Spleen (tissue), 11 donors: ENCODE measurements around the gene PSENEN. TPM values are rescaled to one million over a fixed set of nuclear protein-coding genes. Genes with fewer than 3 reads are reported as not detected.
A peak's percentile ranks its signal among the peaks of the same experiment; 100 is the strongest.

ENCODE experiments used
- DNase-seq: peaks from one replicate; pipeline ENCODE4 v3.0.0-alpha.2; 2020
- H3K27ac ChIP-seq, 8 donors: fragments of 200-600 bp; sonication (generic) in 7 of 8; 1 replicate in 4 of 8; 2 replicates in 4 of 8; pipeline versions ENCODE4 v1.5.0 to v1.8.0; 2016 to 2021; ENCODE audit warnings: inconsistent platforms in 4 of 8, mild to moderate bottlenecking in 4 of 8, moderate library complexity in 1 of 8
- H3K27me3 ChIP-seq, 7 donors: fragments of 200-600 bp; sonication (generic) in 6 of 7; replicated peaks in 1 of 7; 1 replicate in 4 of 7; 2 replicates in 3 of 7; pipeline versions ENCODE4 v1.5.0 to v1.8.0; 2016 to 2021; ENCODE audit warnings: inconsistent platforms in 3 of 7, mild to moderate bottlenecking in 1 of 7
- H3K36me3 ChIP-seq, 6 donors: fragments of 200-600 bp; sonication (generic) in 5 of 6; 1 replicate in 4 of 6; 2 replicates in 2 of 6; pipeline versions ENCODE4 v1.5.0 to v1.8.0; 2016 to 2021; ENCODE audit warnings: inconsistent platforms in 2 of 6
- H3K4me1 ChIP-seq, 6 donors: fragments of 200-600 bp; sonication (generic) in 5 of 6; 1 replicate in 3 of 6; 2 replicates in 3 of 6; pipeline versions ENCODE4 v1.5.0 to v1.8.0; 2016 to 2021; ENCODE audit warnings: inconsistent platforms in 3 of 6
- H3K4me3 ChIP-seq, 8 donors: fragments of 200-600 bp; sonication (generic) in 7 of 8; 1 replicate in 4 of 8; 2 replicates in 4 of 8; pipeline versions ENCODE4 v1.5.0 to v1.8.0; 2016 to 2021; ENCODE audit warnings: inconsistent platforms in 4 of 8, mild to moderate bottlenecking in 4 of 8, moderate library complexity in 2 of 8
- H3K9me3 ChIP-seq, 8 donors: fragments of 200-600 bp; sonication (generic) in 7 of 8; 1 replicate in 4 of 8; 2 replicates in 4 of 8; pipeline versions ENCODE4 v1.5.0 to v1.8.0; 2016 to 2021; ENCODE audit warnings: inconsistent platforms in 4 of 8
- CTCF ChIP-seq, 11 experiments: fragments of 200-600 bp in 7 of 11; fragments of 450-650 bp in 4 of 11; sonication (generic) in 4 of 11; IDR thresholded peaks in 8 of 11; conservative IDR thresholded peaks in 3 of 11; 1 replicate in 7 of 11; 2 replicates in 4 of 11; pipeline versions ENCODE4 v1.4.0 to v1.8.0; 2016 to 2021; ENCODE audit warnings: antibody characterized with exemption in 11 of 11, inconsistent platforms in 4 of 11, mild to moderate bottlenecking in 1 of 11
- POLR2A ChIP-seq, 3 donors: fragments of 450-650 bp; IDR thresholded peaks; one replicate each; pipeline ENCODE4 v1.5.1; 2017; ENCODE audit warnings: antibody characterized with exemption in 3 of 3, mild to moderate bottlenecking in 1 of 3
- POLR2AphosphoS5 ChIP-seq, 3 donors: sonication (generic); formaldehyde crosslinking; IDR thresholded peaks; one replicate each; pipeline ENCODE4 v1.5.1; 2017; ENCODE audit warnings: antibody characterized with exemption in 3 of 3
- WGBS, 5 donors: extraction: QIAGEN DNeasy Blood & Tissue Kit in 3 of 5; methylation state at CpG; one replicate each; pipeline versions ENCODE4 v1.1.5 to v1.1.7; 2013 to 2018; 5-methylcytosine and 5-hydroxymethylcytosine counted together
- intact Hi-C: fragments of 100-400 bp; cut with DNase I; formaldehyde crosslinking; loops from one replicate; pipeline ENCODE4 v1.15.0; 2023; ENCODE audit warnings: low total_unique reads
- polyA plus RNA-seq, 3 donors: library from polyadenylated mRNA; stranded (reverse); fragments of 200-250 nt; gene quantifications; one replicate each; pipeline ENCODE4 v1.2.1, GENCODE V29; 2013
- total RNA-seq, 7 donors: library from RNA; depleted of rRNA in 3 of 7; stranded (reverse); fragments of >200 nt in 3 of 7; fragmentation: NEBNext Ultra II Directional in 4 of 7; extraction: Animal tissue kit (Norgen Biotek cat#: 25700) in 4 of 7; gene quantifications; one replicate each; pipeline versions ENCODE4 v1.1.0 to v1.2.1, GENCODE V29; 2016 to 2021
- donor health status: healthy with polysubstance abuse.
- donor health status: DM: no; HTN: no; CAD: no; lungs with moderate emphysema.
- donor health status: DM: no; HTN: no; CAD: no.
- donor health status: Bipolar disorder and iron deficiency.
- donor health status: healthy.
- donor health status: DM: no; HTN: no; CAD: no.
- donor health status: DM: yes; HTN: yes; CAD: no.

The PSENEN gene
- total and polyA plus RNA-seq, 10 donors, result 37.5 to 71.3 (median 51.0) TPM

DNA sequence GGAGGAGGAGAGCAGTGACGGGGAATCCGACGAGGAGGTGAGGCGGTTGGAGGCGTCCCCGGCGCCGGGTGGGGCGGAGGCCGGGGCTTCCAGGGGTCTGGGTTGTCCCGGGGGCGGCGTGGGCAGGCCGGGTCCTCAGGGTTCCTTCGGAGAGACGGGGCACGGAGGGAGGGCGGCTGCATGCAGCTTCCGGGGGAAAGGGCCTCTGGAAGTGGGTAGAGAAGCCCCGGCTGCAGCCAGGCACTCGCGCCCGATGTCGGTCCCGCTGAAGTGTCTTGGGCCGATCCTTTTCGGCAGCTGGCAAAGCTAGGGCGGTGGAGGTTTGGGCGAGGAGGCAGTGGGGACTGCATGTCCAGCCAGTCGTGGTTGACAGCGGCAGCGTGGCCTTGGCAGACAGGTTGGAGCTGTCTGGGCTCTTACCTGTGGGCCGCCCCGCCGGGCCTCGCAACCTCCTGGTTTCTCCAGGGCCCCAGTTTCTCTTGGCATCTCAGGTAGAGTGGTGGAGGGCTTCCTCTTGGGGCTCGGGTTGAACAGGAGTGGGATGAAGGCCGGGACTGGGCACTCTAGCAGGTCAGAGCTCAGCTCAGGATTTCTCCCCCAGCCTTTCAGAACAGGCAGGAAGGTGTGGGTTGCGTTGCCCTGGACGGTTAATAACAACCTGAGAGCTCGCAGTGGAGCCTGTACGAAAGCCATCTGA is 27.0 kb upstream of the PSENEN start:
- H3K4me1 ChIP-seq, result peaks cover 32 to 87% (median 50%) of the 10 kb centered on the region in 6 donors
- H3K27ac ChIP-seq, result peak overlapping the region; percentile 70 to 98 (median 92)
- peak; percentile 93 for DNase-seq
- H3K27me3 ChIP-seq, result no peaks in the 10 kb centered on the region
- no peak for TF ChIP-seq POLR2A (IDR thresholded peaks at IDR 0.05)
- peak in 2 of 3 donors; percentile 23 to 32 for TF ChIP-seq POLR2AphosphoS5 (IDR thresholded peaks at IDR 0.05)
- peaks cover 0 to 42% (median 35%) of the 10 kb centered on the region in 6 donors for H3K36me3 ChIP-seq
- intact Hi-C loops, result loop anchor here (10.0 kb wide), 1 partner anchor 164 kb away; no protein-coding TSS in a partner anchor
- H3K9me3 ChIP-seq, result no peaks in the 10 kb centered on the region
- WGBS, 5 donors, result 1 to 2% (median 1%) methylated on average over 9 to 42 of the region's 42 CpGs
- H3K4me3 ChIP-seq, result peak overlapping the region; percentile 75 to 97 (median 88)

GRCh38 chr19:35719402-35720162 is 25.9 kb upstream of the PSENEN start:
- Histone ChIP-seq H3K4me3 (peak overlapping the region in 6 of 8 donors; percentile 75 to 97 (median 88)), H3K4me1 (peaks cover 29 to 76% (median 41%) of the 10 kb centered on the region in 6 donors), H3K27me3 (no peaks in the 10 kb centered on the region), H3K27ac (peak overlapping the region in 1 of 8 donors; percentile 97), H3K36me3 (peaks cover 0 to 53% (median 46%) of the 10 kb centered on the region in 6 donors), H3K9me3 (no peaks in the 10 kb centered on the region)
- intact Hi-C loops, result loop anchor here (10.0 kb wide), 1 partner anchor 165 kb away; no protein-coding TSS in a partner anchor
- TF ChIP-seq CTCF (IDR thresholded peaks at IDR 0.05 in 8 of 11, conservative IDR thresholded peaks at IDR 0.05 in 3 of 11) (no peak), POLR2A (IDR thresholded peaks at IDR 0.05) (no peak), POLR2AphosphoS5 (IDR thresholded peaks at IDR 0.05) (no peak)
- DNase-seq, result peak; percentile 79
- WGBS, 5 donors, result 88 to 94% (median 91%) methylated on average over 25 to 32 of the region's 32 CpGs

GRCh38 chr19:35720163-35720524 is 25.3 kb upstream of the PSENEN start:
- peak overlapping the region in 1 of 8 donors; percentile 97 for H3K27ac ChIP-seq
- peaks cover 26 to 70% (median 36%) of the 10 kb centered on the region in 6 donors for H3K4me1 ChIP-seq
- DNase-seq, result no peak
- WGBS, 5 donors, result 86 to 92% (median 88%) methylated on average over 9 of the region's 9 CpGs
- intact Hi-C loops, result no loop called here
- peaks cover 0 to 58% (median 52%) of the 10 kb centered on the region in 6 donors for H3K36me3 ChIP-seq
- no peaks in the 10 kb centered on the region for H3K27me3 ChIP-seq
- H3K4me3 ChIP-seq, result peak overlapping the region in 1 of 8 donors; percentile 87
- TF ChIP-seq POLR2AphosphoS5 (IDR thresholded peaks at IDR 0.05) (no peak), POLR2A (IDR thresholded peaks at IDR 0.05) (no peak), CTCF (IDR thresholded peaks at IDR 0.05 in 8 of 11, conservative IDR thresholded peaks at IDR 0.05 in 3 of 11) (no peak)
- H3K9me3 ChIP-seq, result no peaks in the 10 kb centered on the region

DNA sequence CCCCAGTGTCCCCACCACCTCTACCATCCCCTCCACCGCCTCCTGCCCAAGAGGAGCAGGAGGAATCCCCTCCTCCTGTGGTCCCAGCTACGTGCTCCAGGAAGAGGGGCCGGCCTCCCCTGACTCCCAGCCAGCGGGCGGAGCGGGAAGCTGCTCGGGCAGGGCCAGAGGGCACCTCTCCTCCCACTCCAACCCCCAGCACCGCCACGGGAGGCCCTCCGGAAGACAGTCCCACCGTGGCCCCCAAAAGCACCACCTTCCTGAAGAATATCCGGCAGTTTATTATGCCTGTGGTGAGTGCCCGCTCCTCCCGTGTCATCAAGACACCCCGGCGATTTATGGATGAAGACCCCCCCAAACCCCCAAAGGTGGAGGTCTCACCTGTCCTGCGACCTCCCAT is 24.8 kb upstream of the PSENEN start:
- H3K36me3 ChIP-seq, result peaks cover 0 to 63% (median 57%) of the 10 kb centered on the region in 6 donors
- intact Hi-C loops, result no loop called here
- WGBS, 5 donors, result 78 to 91% (median 86%) methylated on average over 15 to 17 of the region's 17 CpGs

More for the DNA sequence above, 24.8 kb upstream of the PSENEN start:
- H3K4me3 ChIP-seq, result no peak overlapping the region
- no peak overlapping the region for H3K27ac ChIP-seq
- no peak for DNase-seq
- no peaks in the 10 kb centered on the region for H3K27me3 ChIP-seq
- TF ChIP-seq POLR2AphosphoS5 (IDR thresholded peaks at IDR 0.05) (peak in 1 of 3 donors; percentile 29), POLR2A (IDR thresholded peaks at IDR 0.05) (no peak), CTCF (IDR thresholded peaks at IDR 0.05 in 8 of 11, conservative IDR thresholded peaks at IDR 0.05 in 3 of 11) (no peak)
- H3K9me3 ChIP-seq, result no peaks in the 10 kb centered on the region
- peaks cover 21 to 65% (median 31%) of the 10 kb centered on the region in 6 donors for H3K4me1 ChIP-seq
